GM23338 (cell line): Measurements from ENCODE around the gene NAA10. TPM values are rescaled to one million over a fixed set of nuclear protein-coding genes. Genes with fewer than 3 reads are reported as not detected.

Experiments
- ATAC-seq: fragments of 200-7000 bp; cut with Tn5 transposase; 3 replicates; pipeline ENCODE4 v1.9.1; 2020
- DNase-seq: peaks from one replicate; pipeline ENCODE4 v3.0.0-alpha.2; 2015; ENCODE audit warnings: low spot score
- H2AFZ ChIP-seq: fragments of 200-600 bp; sonication (generic); 2 replicates; pipeline ENCODE4 v1.8.0; 2016; ENCODE audit warnings: antibody characterized with exemption, mild to moderate bottlenecking, moderate library complexity
- H3F3A ChIP-seq: fragments of 200-600 bp; sonication (generic); replicated peaks from 2 replicates; pipeline ENCODE4 v1.8.0; 2017; ENCODE audit warnings: antibody characterized with exemption, mixed run types, low read depth
- H3K27ac ChIP-seq: fragments of 200-600 bp; sonication (generic); 2 replicates; pipeline ENCODE4 v1.6.1; 2016; ENCODE audit warnings: low read depth
- H3K27me3 ChIP-seq: fragments of 200-600 bp; sonication (generic); 2 replicates; pipeline ENCODE4 v1.8.0; 2016; ENCODE audit warnings: mild to moderate bottlenecking, mixed run types, moderate library complexity; ENCODE audit not compliant: insufficient read depth
- H3K36me3 ChIP-seq: fragments of 200-600 bp; sonication (generic); 2 replicates; pipeline ENCODE4 v1.8.0; 2016; ENCODE audit warnings: mild to moderate bottlenecking; ENCODE audit not compliant: insufficient read depth
- H3K4me1 ChIP-seq: fragments of 200-600 bp; sonication (generic); 2 replicates; pipeline ENCODE4 v1.8.0; 2016; ENCODE audit warnings: mild to moderate bottlenecking, moderate library complexity; ENCODE audit not compliant: insufficient read depth
- H3K4me2 ChIP-seq: fragments of 200-600 bp; sonication (generic); 2 replicates; pipeline ENCODE4 v1.7.1; 2017; ENCODE audit warnings: mixed run types
- H3K4me3 ChIP-seq: fragments of 200-600 bp; sonication (generic); 2 replicates; pipeline ENCODE4 v1.6.1; 2016; ENCODE audit warnings: mixed run types
- H3K79me2 ChIP-seq: fragments of 200-600 bp; sonication (generic); replicated peaks from 2 replicates; pipeline ENCODE4 v1.8.0; 2017; ENCODE audit warnings: mild to moderate bottlenecking; ENCODE audit not compliant: insufficient read depth
- H3K9me2 ChIP-seq: fragments of 200-600 bp; sonication (generic); 2 replicates; pipeline ENCODE4 v1.8.0; 2017; ENCODE audit not compliant: insufficient read depth
- H4K20me1 ChIP-seq: fragments of 200-600 bp; sonication (generic); replicated peaks from 2 replicates; pipeline ENCODE4 v1.8.0; 2017; ENCODE audit warnings: mild to moderate bottlenecking; ENCODE audit not compliant: insufficient read depth
- H3K27ac Mint-ChIP-seq: 2 replicates; pipeline ENCODE4 v1.8.0; 2020; ENCODE audit warnings: inconsistent platforms, mild to moderate bottlenecking, moderate library complexity, mixed read lengths
- H3K27me3 Mint-ChIP-seq: 3 replicates; pipeline ENCODE4 v1.8.0; 2022; ENCODE audit warnings: low read depth, mild to moderate bottlenecking, moderate library complexity, mixed read lengths, inconsistent platforms; ENCODE audit not compliant: insufficient read depth, poor library complexity
- H3K36me3 Mint-ChIP-seq: 3 replicates; pipeline ENCODE4 v1.8.0; 2021; ENCODE audit warnings: low read depth, mild to moderate bottlenecking, inconsistent platforms, moderate library complexity, mixed read lengths
- H3K4me1 Mint-ChIP-seq: 3 replicates; pipeline ENCODE4 v1.8.0; 2020; ENCODE audit warnings: mild to moderate bottlenecking, inconsistent platforms, mixed read lengths
- H3K4me3 Mint-ChIP-seq: 3 replicates; pipeline ENCODE4 v1.8.0; 2021; ENCODE audit warnings: moderate library complexity, mild to moderate bottlenecking, inconsistent platforms, mixed read lengths
- H3K9me3 Mint-ChIP-seq: 3 replicates; pipeline ENCODE4 v1.8.0; 2020; ENCODE audit warnings: moderate library complexity, mild to moderate bottlenecking, inconsistent platforms, mixed read lengths
- CREB1 ChIP-seq: fragments of 250-450 bp; sonication (Bioruptor Pico); IDR thresholded peaks from 2 replicates; pipeline ENCODE4 v1.5.0; 2020; ENCODE audit warnings: low read depth, mild to moderate bottlenecking, moderate library complexity
- CTCF ChIP-seq, 2 experiments: fragments of 200-600 bp in 1 of 2; sonication (generic) in 1 of 2; conservative IDR thresholded peaks; 2 replicates each; pipeline versions ENCODE4 v1.5.1 to v1.6.1; 2016 to 2017; ENCODE audit warnings: antibody characterized with exemption in 2 of 2, low read depth in 2 of 2, mild to moderate bottlenecking in 2 of 2, moderate library complexity in 1 of 2
- EZH2 ChIP-seq: fragments of 200-600 bp; sonication (generic); IDR thresholded peaks from one replicate; pipeline ENCODE4 v1.8.0; 2017; ENCODE audit warnings: antibody characterized with exemption, mild to moderate bottlenecking, low read depth; ENCODE audit not compliant: unreplicated experiment
- EZH2phosphoT487 ChIP-seq: fragments of 200-600 bp; sonication (generic); IDR thresholded peaks from one replicate; pipeline ENCODE4 v1.8.1; 2018; ENCODE audit warnings: antibody characterized with exemption; ENCODE audit not compliant: unreplicated experiment
- NANOG ChIP-seq: IDR thresholded peaks from 2 replicates; pipeline ENCODE4 v1.6.1; 2016; ENCODE audit warnings: antibody characterized with exemption, borderline replicate concordance
- POLR2AphosphoS5 ChIP-seq: IDR thresholded peaks from 2 replicates; pipeline ENCODE4 v1.6.1; 2016; ENCODE audit warnings: antibody characterized with exemption, low read depth
- REST ChIP-seq: IDR thresholded peaks from one replicate; pipeline ENCODE4 v1.6.1; 2018; ENCODE audit warnings: antibody characterized with exemption; ENCODE audit not compliant: unreplicated experiment
- STAT1 ChIP-seq: IDR thresholded peaks from one replicate; pipeline ENCODE4 v1.6.1; 2016; ENCODE audit warnings: antibody characterized with exemption; ENCODE audit not compliant: unreplicated experiment
- ZNF114 ChIP-seq: fragments of 250-450 bp; sonication (Bioruptor Pico); IDR thresholded peaks from 2 replicates; pipeline ENCODE4 v1.5.0; 2020; ENCODE audit warnings: mild to moderate bottlenecking, moderate library complexity
- ZNF331 ChIP-seq: fragments of 250-450 bp; sonication (Bioruptor Pico); IDR thresholded peaks from 2 replicates; pipeline ENCODE4 v1.5.0; 2020; ENCODE audit warnings: low read depth, mild to moderate bottlenecking, moderate library complexity
- ZNF462 ChIP-seq: fragments of 250-450 bp; sonication (Bioruptor Pico); IDR thresholded peaks from 2 replicates; pipeline ENCODE4 v1.5.0; 2020; ENCODE audit warnings: mild to moderate bottlenecking, moderate library complexity
- polyA plus RNA-seq: library from polyadenylated mRNA; unstranded; fragments of >200 nt; fragmentation: Nextera tagmentation; extraction: Ambion mirVana; gene quantifications from 2 replicates; pipeline ENCODE4 v1.2.1, GENCODE V29; 2016
- total RNA-seq: library from RNA; depleted of rRNA; stranded (reverse); fragments of >200 nt; shearing (Covaris generic); gene quantifications from 2 replicates; pipeline ENCODE4 v1.2.3, GENCODE V29; 2014

NAA10 gene
- total and polyA plus RNA-seq, 2 experiments from 2014 or later: 136 to 145 TPM

- TF ChIP-seq ZNF462 (CRISPR knock-in tag) (no peak), ZNF331 (no peak), CREB1 (CRISPR knock-in tag) (no peak)
Observed at GRCh38 chrX:153913211-153913610, 21.6 kb downstream of the NAA10 start (continued).

GRCh38 chrX:153911798-153912197 is 23.0 kb downstream of the NAA10 start:
- Mint-ChIP-seq H3K27ac (no peak overlapping the region; the same call in 1 of the 2 replicates), H3K4me3 (no peak overlapping the region), H3K36me3 (peaks cover 16% of the 10 kb centered on the region; the same call in 2 of the 3 replicates), H3K4me1 (no peaks in the 10 kb centered on the region; the same call in 2 of the 3 replicates), H3K27me3 (no peaks in the 10 kb centered on the region), H3K9me3 (no peaks in the 10 kb centered on the region; the same call in 2 of the 3 replicates)
- H4K20me1 ChIP-seq: no peaks in the 10 kb centered on the region
- no peak overlapping the region for H3K27ac ChIP-seq
- no peaks in the 10 kb centered on the region for H3F3A ChIP-seq
- H2AFZ ChIP-seq: no peak overlapping the region
- no peak overlapping the region for H3K4me3 ChIP-seq
- no peaks in the 10 kb centered on the region for H3K4me1 ChIP-seq
- TF ChIP-seq CREB1 (CRISPR knock-in tag) (no peak), CTCF (conservative IDR thresholded peaks at IDR 0.05; ENCODE audit: low read depth in 2 of 2) (no peak), EZH2phosphoT487 (no peak), POLR2AphosphoS5 (no peak), ZNF114 (CRISPR knock-in tag) (no peak), STAT1 (no peak), ZNF331 (no peak), REST (no peak), NANOG (no peak), EZH2 (no peak)
- ATAC-seq (no peak), DNase-seq (no peak)
- no peaks in the 10 kb centered on the region for H3K79me2 ChIP-seq
- no peak overlapping the region for H3K4me2 ChIP-seq
- H3K36me3 ChIP-seq: no peaks in the 10 kb centered on the region
- H3K27me3 ChIP-seq: no peaks in the 10 kb centered on the region
- no peaks in the 10 kb centered on the region for H3K9me2 ChIP-seq
